Measurements from ENCODE around the gene SLIT3. TPM values are rescaled to one million over a fixed set of nuclear protein-coding genes. Genes with fewer than 3 reads are reported as not detected.
A peak's percentile ranks its signal among the peaks of the same experiment; 100 is the strongest.

The SLIT3 gene
- polyA plus RNA-seq, 1 of the 3 experiments (the other 2 are of a cell fraction) = 119 TPM

GRCh38 chr5:168974082-168974481 is 326.9 kb downstream of the SLIT3 start:
- Histone ChIP-seq H3K9me2 (no peaks in the 10 kb centered on the region), H2AFZ (ENCODE audit: low read depth) (no peak overlapping the region), H3K9me3 (no peaks in the 10 kb centered on the region), H3K27me3 (ENCODE audit: insufficient read depth) (no peaks in the 10 kb centered on the region), H3F3A (replicated peaks; ENCODE audit: insufficient read depth) (peaks cover 4% of the 10 kb centered on the region), H3K4me1 (ENCODE audit: control insufficient read depth in 1 of 2, insufficient read depth in 2 of 2, low read depth in 1 of 2, low read length in 1 of 2) (peaks cover 20 to 47% of the 10 kb centered on the region in 2 experiments; a peak in 3 of 4 replicates), H3K79me2 (ENCODE audit: insufficient read depth) (no peaks in the 10 kb centered on the region), H4K20me1 (ENCODE audit: insufficient read depth) (no peaks in the 10 kb centered on the region; the same call in 1 of the 2 replicates), H3K4me3 (ENCODE audit: low read depth in 2 of 2, low read length in 1 of 2) (no peak overlapping the region), H3K4me2 (peak overlapping the region; percentile 26), H3K36me3 (replicated peaks in 1 of 2; ENCODE audit: control insufficient read depth in 1 of 2, insufficient read depth in 2 of 2, low read length in 1 of 2) (peaks cover 0 to 2% of the 10 kb centered on the region in 2 experiments), H3K9ac (no peak overlapping the region; the same call in 1 of the 2 replicates), H3K27ac (ENCODE audit: low read depth in 2 of 2, low read length in 1 of 2) (peak overlapping the region in 1 of 2 experiments; percentile 53; a peak in 2 of 4 replicates)
- DNase-seq = no peak
- TF ChIP-seq FOSL2 (IDR thresholded peaks at IDR 0.05; ENCODE audit: borderline replicate concordance, low read depth) = no peak
- no peak for TF ChIP-seq CHD2 (IDR thresholded peaks at IDR 0.05; ENCODE audit: low read length, partially characterized antibody)
- TF ChIP-seq GATA2 (CRISPR knock-in tag; IDR thresholded peaks at IDR 0.05) = no peak
- no peak for TF ChIP-seq TEAD4 (IDR thresholded peaks at IDR 0.05; ENCODE audit: borderline replicate concordance, insufficient read depth)
- TF ChIP-seq GABPA (IDR thresholded peaks at IDR 0.05; ENCODE audit: low read depth) = no peak
- WGBS (ENCODE audit: low lambda C conversion rate) = 82% methylated on average over 2 of the region's 2 CpGs
- CTCF ChIA-PET = interaction anchor here (1.0 to 1.1 kb wide), 2 partner anchors 14 to 26 kb away, joined by 3 to 4 read pairs; no protein-coding TSS in a partner anchor
- POLR2A ChIA-PET = no interaction called here

GRCh38 chr5:168972731-168973130 is 328.2 kb downstream of the SLIT3 start:
- Histone ChIP-seq H3K27me3 (ENCODE audit: insufficient read depth) (no peaks in the 10 kb centered on the region), H3K4me1 (ENCODE audit: control insufficient read depth in 1 of 2, insufficient read depth in 2 of 2, low read depth in 1 of 2, low read length in 1 of 2) (peaks cover 11 to 36% of the 10 kb centered on the region in 2 experiments; a peak in 3 of 4 replicates), H3F3A (replicated peaks; ENCODE audit: insufficient read depth) (peaks cover 2% of the 10 kb centered on the region), H3K36me3 (replicated peaks in 1 of 2; ENCODE audit: control insufficient read depth in 1 of 2, insufficient read depth in 2 of 2, low read length in 1 of 2) (peaks cover 0 to 2% of the 10 kb centered on the region in 2 experiments), H3K4me2 (no peak overlapping the region), H3K9ac (no peak overlapping the region), H4K20me1 (ENCODE audit: insufficient read depth) (no peaks in the 10 kb centered on the region; the same call in 1 of the 2 replicates), H3K27ac (ENCODE audit: low read depth in 2 of 2, low read length in 1 of 2) (no peak overlapping the region), H3K4me3 (ENCODE audit: low read depth in 2 of 2, low read length in 1 of 2) (no peak overlapping the region), H3K9me3 (no peaks in the 10 kb centered on the region), H2AFZ (ENCODE audit: low read depth) (no peak overlapping the region), H3K9me2 (no peaks in the 10 kb centered on the region), H3K79me2 (ENCODE audit: insufficient read depth) (no peaks in the 10 kb centered on the region)
- DNase-seq = no peak
- ChIA-PET POLR2A (no interaction called here), CTCF (interaction anchor here (1.9 kb wide), 1 partner anchor 15 kb away, joined by 7 read pairs; no protein-coding TSS in a partner anchor)
- no peak for TF ChIP-seq USF2 (IDR thresholded peaks at IDR 0.05; ENCODE audit: borderline replicate concordance, low read depth, low read length)
- 95% methylated on average over 3 of the region's 3 CpGs for WGBS (ENCODE audit: low lambda C conversion rate)

- POLR2A ChIA-PET = no interaction called here
- Histone ChIP-seq H3K27ac (ENCODE audit: low read depth in 2 of 2, low read length in 1 of 2) (no peak overlapping the region), H2AFZ (ENCODE audit: low read depth) (no peak overlapping the region), H3K4me1 (ENCODE audit: control insufficient read depth in 1 of 2, insufficient read depth in 2 of 2, low read depth in 1 of 2, low read length in 1 of 2) (peaks cover 6 to 22% of the 10 kb centered on the region in 2 experiments; a peak in 3 of 4 replicates), H3K9me3 (no peaks in the 10 kb centered on the region), H3K4me2 (no peak overlapping the region), H3K9me2 (no peaks in the 10 kb centered on the region), H3K4me3 (ENCODE audit: low read depth in 2 of 2, low read length in 1 of 2) (no peak overlapping the region), H3K79me2 (ENCODE audit: insufficient read depth) (no peaks in the 10 kb centered on the region), H3K27me3 (ENCODE audit: insufficient read depth) (no peaks in the 10 kb centered on the region), H3K36me3 (replicated peaks in 1 of 2; ENCODE audit: control insufficient read depth in 1 of 2, insufficient read depth in 2 of 2, low read length in 1 of 2) (peaks cover 0 to 2% of the 10 kb centered on the region in 2 experiments), H3F3A (replicated peaks; ENCODE audit: insufficient read depth) (no peaks in the 10 kb centered on the region), H3K9ac (no peak overlapping the region), H4K20me1 (ENCODE audit: insufficient read depth) (no peaks in the 10 kb centered on the region; the same call in 1 of the 2 replicates)
- CTCF ChIA-PET = interaction anchor here (0.7 to 1.3 kb wide), 2 partner anchors 16 to 24 kb away, joined by 3 to 4 read pairs; no protein-coding TSS in a partner anchor
- 90% methylated on average over 4 of the region's 4 CpGs for WGBS (ENCODE audit: low lambda C conversion rate)
- no peak for DNase-seq
- no peak for TF ChIP-seq SIN3A (IDR thresholded peaks at IDR 0.05; ENCODE audit: borderline replicate concordance, low read depth, low read length)
- no peak for TF ChIP-seq TAF1 (IDR thresholded peaks at IDR 0.05; ENCODE audit: borderline replicate concordance, low read depth, low read length)
- TF ChIP-seq GABPA (IDR thresholded peaks at IDR 0.05; ENCODE audit: low read depth) = no peak
- TF ChIP-seq NRF1 (IDR thresholded peaks at IDR 0.05; ENCODE audit: low read depth, low read length) = no peak
- TF ChIP-seq CTCF (IDR thresholded peaks at IDR 0.05) = no peak
- no peak for TF ChIP-seq RXRA (IDR thresholded peaks at IDR 0.05; ENCODE audit: borderline replicate concordance, low read depth)
- TF ChIP-seq RAD21 (IDR thresholded peaks at IDR 0.05; ENCODE audit: low read length) = no peak
- TF ChIP-seq EP300 (IDR thresholded peaks at IDR 0.05; ENCODE audit: borderline replicate concordance in 1 of 2, low read depth in 1 of 2, low read length in 1 of 2) = no peak
- TF ChIP-seq FOSL2 (IDR thresholded peaks at IDR 0.05; ENCODE audit: borderline replicate concordance, low read depth) = no peak
- TF ChIP-seq MXI1 (IDR thresholded peaks at IDR 0.05; ENCODE audit: low read depth, low read length) = no peak
- TF ChIP-seq SMC3 (IDR thresholded peaks at IDR 0.05; ENCODE audit: low read depth, low read length) = no peak
- no peak for TF ChIP-seq RCOR1 (IDR thresholded peaks at IDR 0.05; ENCODE audit: low read length)
- no peak for TF ChIP-seq YY1 (IDR thresholded peaks at IDR 0.05; ENCODE audit: low read depth)
- TF ChIP-seq MEF2A (IDR thresholded peaks at IDR 0.05; ENCODE audit: borderline replicate concordance, low read depth) = no peak
- no peak for TF ChIP-seq NFIC (IDR thresholded peaks at IDR 0.05; ENCODE audit: borderline replicate concordance)
- TF ChIP-seq USF2 (IDR thresholded peaks at IDR 0.05; ENCODE audit: borderline replicate concordance, low read depth, low read length) = no peak
These were observed 329.8 kb downstream of the SLIT3 start for GRCh38 chr5:168971100-168971499.

All from SK-N-SH (cell line).